ENCODE measurements around the gene IBA57.
"Not testable (repeated sequence)": the region's sequence is repeated elsewhere in the genome, so short reads cannot be mapped to it uniquely, and the experiment has no call there.

The IBA57 gene

GRCh38 chr1:228218513-228219244, 53.1 kb downstream of the IBA57 start:
- Mint-ChIP-seq H3K9me3 (no peaks in the 10 kb centered on the region), H3K27me3 (no peaks in the 10 kb centered on the region), H3K27ac (peak overlapping the region; percentile 62), H3K36me3 (no peaks in the 10 kb centered on the region), H3K4me3 (no peak overlapping the region), H3K4me1 (no peaks in the 10 kb centered on the region)
- CTCF ChIA-PET: no interaction called here
- no peak for DNase-seq

GRCh38 chr1:228219245-228219961, 53.8 kb downstream of the IBA57 start:
- DNase-seq: no peak
- H3K9me3 Mint-ChIP-seq: peaks cover 2% of the 10 kb centered on the region
- no peaks in the 10 kb centered on the region for H3K4me1 Mint-ChIP-seq
- no peaks in the 10 kb centered on the region for H3K27me3 Mint-ChIP-seq
- H3K36me3 Mint-ChIP-seq: peaks cover 2% of the 10 kb centered on the region
- no peak overlapping the region for H3K27ac Mint-ChIP-seq
- CTCF ChIA-PET: no interaction called here
- no peak overlapping the region for H3K4me3 Mint-ChIP-seq

GRCh38 chr1:228219962-228220780, 54.6 kb downstream of the IBA57 start:
- H3K4me1 Mint-ChIP-seq: no peaks in the 10 kb centered on the region
- peaks cover 7% of the 10 kb centered on the region for H3K36me3 Mint-ChIP-seq
- no peaks in the 10 kb centered on the region for H3K27me3 Mint-ChIP-seq
- CTCF ChIA-PET: no interaction called here
- no peak overlapping the region for H3K27ac Mint-ChIP-seq
- DNase-seq: no peak
- H3K4me3 Mint-ChIP-seq: no peak overlapping the region
- H3K9me3 Mint-ChIP-seq: peaks cover 2% of the 10 kb centered on the region

- H3K9me3 Mint-ChIP-seq, DNase-seq, H3K4me1 Mint-ChIP-seq, H3K27ac Mint-ChIP-seq, H3K4me3 Mint-ChIP-seq, H3K27me3 Mint-ChIP-seq, CTCF ChIA-PET: not testable (repeated sequence)
- peaks cover 16% of the 10 kb centered on the region for H3K36me3 Mint-ChIP-seq
These were observed 55.5 kb downstream of the IBA57 start for GRCh38 chr1:228221097-228221496.

GRCh38 chr1:228222548-228222947, 56.9 kb downstream of the IBA57 start:
- Mint-ChIP-seq H3K4me1 (no peaks in the 10 kb centered on the region), H3K27me3 (no peaks in the 10 kb centered on the region), H3K27ac (no peak overlapping the region), H3K4me3 (no peak overlapping the region), H3K36me3 (peaks cover 18% of the 10 kb centered on the region), H3K9me3 (peaks cover 2% of the 10 kb centered on the region)
- CTCF ChIA-PET: no interaction called here
- DNase-seq: no peak

- Mint-ChIP-seq H3K4me1 (no peaks in the 10 kb centered on the region), H3K4me3 (no peak overlapping the region), H3K36me3 (peaks cover 24% of the 10 kb centered on the region), H3K27me3 (no peaks in the 10 kb centered on the region), H3K27ac (no peak overlapping the region), H3K9me3 (peaks cover 2% of the 10 kb centered on the region)
- CTCF ChIA-PET: interaction anchor here (1.4 kb wide), 1 partner anchor 11 kb away, joined by 3 read pairs; no protein-coding TSS in a partner anchor
- no peak for DNase-seq
These were observed 58.9 kb downstream of the IBA57 start for GRCh38 chr1:228224198-228225164.

GRCh38 chr1:228225165-228225710, 59.6 kb downstream of the IBA57 start:
- Mint-ChIP-seq H3K9me3 (peaks cover 2% of the 10 kb centered on the region), H3K4me1 (no peaks in the 10 kb centered on the region), H3K4me3 (no peak overlapping the region), H3K27ac (no peak overlapping the region), H3K27me3 (no peaks in the 10 kb centered on the region), H3K36me3 (peaks cover 26% of the 10 kb centered on the region)
- CTCF ChIA-PET: interaction anchor here (1.4 kb wide), 1 partner anchor 11 kb away, joined by 3 read pairs; no protein-coding TSS in a partner anchor
- no peak for DNase-seq

GRCh38 chr1:228225740-228226139, 60.1 kb downstream of the IBA57 start:
- H3K27ac Mint-ChIP-seq: no peak overlapping the region
- H3K4me1 Mint-ChIP-seq: no peaks in the 10 kb centered on the region
- peaks cover 29% of the 10 kb centered on the region for H3K36me3 Mint-ChIP-seq
- H3K4me3 Mint-ChIP-seq: no peak overlapping the region
- no peak for DNase-seq
- H3K27me3 Mint-ChIP-seq: no peaks in the 10 kb centered on the region
- CTCF ChIA-PET: interaction anchor here (1.4 kb wide), 1 partner anchor 12 kb away, joined by 3 read pairs; no protein-coding TSS in a partner anchor
- peaks cover 2% of the 10 kb centered on the region for H3K9me3 Mint-ChIP-seq

GRCh38 chr1:228226141-228226874, 60.7 kb downstream of the IBA57 start:
- Mint-ChIP-seq H3K4me1 (no peaks in the 10 kb centered on the region), H3K9me3 (peaks cover 2% of the 10 kb centered on the region), H3K27me3 (no peaks in the 10 kb centered on the region), H3K4me3 (no peak overlapping the region), H3K27ac (no peak overlapping the region), H3K36me3 (peaks cover 29% of the 10 kb centered on the region)
- DNase-seq: no peak
- CTCF ChIA-PET: no interaction called here

GRCh38 chr1:228226956-228227791, 61.6 kb downstream of the IBA57 start:
- DNase-seq: no peak
- H3K9me3 Mint-ChIP-seq: peaks cover 2% of the 10 kb centered on the region
- H3K4me3 Mint-ChIP-seq: no peak overlapping the region
- H3K4me1 Mint-ChIP-seq: no peaks in the 10 kb centered on the region
- H3K27ac Mint-ChIP-seq: no peak overlapping the region
- no peaks in the 10 kb centered on the region for H3K27me3 Mint-ChIP-seq
- CTCF ChIA-PET: no interaction called here
- H3K36me3 Mint-ChIP-seq: peaks cover 33% of the 10 kb centered on the region

GRCh38 chr1:228228147-228228546, 62.5 kb downstream of the IBA57 start:
- DNase-seq, H3K27ac Mint-ChIP-seq, H3K27me3 Mint-ChIP-seq, H3K9me3 Mint-ChIP-seq, CTCF ChIA-PET, H3K4me1 Mint-ChIP-seq, H3K4me3 Mint-ChIP-seq: not testable (repeated sequence)
- peaks cover 41% of the 10 kb centered on the region for H3K36me3 Mint-ChIP-seq

GRCh38 chr1:228228601-228229074, 63.0 kb downstream of the IBA57 start:
- CTCF ChIA-PET: no interaction called here
- H3K27ac Mint-ChIP-seq: no peak overlapping the region

More at GRCh38 chr1:228228601-228229074, 63.0 kb downstream of the IBA57 start:
- peaks cover 44% of the 10 kb centered on the region for H3K36me3 Mint-ChIP-seq
- DNase-seq: no peak
- H3K4me1 Mint-ChIP-seq: no peaks in the 10 kb centered on the region
- H3K27me3 Mint-ChIP-seq: no peaks in the 10 kb centered on the region
- peaks cover 13% of the 10 kb centered on the region for H3K9me3 Mint-ChIP-seq
- H3K4me3 Mint-ChIP-seq: no peak overlapping the region

Measured in activated naive CD4-positive, alpha-beta T cell treated with anti-CD3 and anti-CD28 coated beads, Interleukin-2, amount 10 ng/mL, durations not matched to agents 7 days and 5 days (primary cell).